Glutamatergic neuron (in vitro differentiated cells): ENCODE data around the gene TCF7L2. TPM values are rescaled to one million over a fixed set of nuclear protein-coding genes. Genes with fewer than 3 reads are reported as not detected.

Experiments used
- DNase-seq: peaks from one replicate; pipeline ENCODE4 v3.0.0; 2022
- H3K27ac Mint-ChIP-seq: one replicate; pipeline ENCODE4 v1.8.0; 2020; ENCODE audit warnings: mild to moderate bottlenecking, mixed read lengths, inconsistent platforms; ENCODE audit not compliant: unreplicated experiment
- H3K27me3 Mint-ChIP-seq: one replicate; pipeline ENCODE4 v1.8.0; 2020; ENCODE audit warnings: mild to moderate bottlenecking, moderate library complexity, mixed read lengths, inconsistent platforms; ENCODE audit not compliant: unreplicated experiment
- H3K36me3 Mint-ChIP-seq: one replicate; pipeline ENCODE4 v1.8.0; 2020; ENCODE audit warnings: mild to moderate bottlenecking, mixed read lengths, inconsistent platforms; ENCODE audit not compliant: unreplicated experiment
- H3K4me1 Mint-ChIP-seq: one replicate; pipeline ENCODE4 v1.8.0; 2020; ENCODE audit warnings: mild to moderate bottlenecking, low read depth, mixed read lengths, inconsistent platforms; ENCODE audit not compliant: unreplicated experiment
- H3K4me3 Mint-ChIP-seq: one replicate; pipeline ENCODE4 v1.8.0; 2020; ENCODE audit warnings: mild to moderate bottlenecking, mixed read lengths, inconsistent platforms; ENCODE audit not compliant: unreplicated experiment
- H3K9me3 Mint-ChIP-seq: one replicate; pipeline ENCODE4 v1.8.0; 2020; ENCODE audit warnings: mild to moderate bottlenecking, moderate library complexity, mixed read lengths, inconsistent platforms; ENCODE audit not compliant: unreplicated experiment
- total RNA-seq: library from RNA; stranded (reverse); fragmentation: NEBNext Ultra II Directional; extraction: Animal tissue kit (Norgen Biotek cat#: 25700); gene quantifications from one replicate; pipeline ENCODE4 v1.2.1, GENCODE V29; 2021; ENCODE audit not compliant: unreplicated experiment
- TF ChIP-seq, protein P1 (sequence below): fragments of 200-600 bp; sonication (generic); IDR thresholded peaks from one replicate; pipeline ENCODE4 v1.5.0; 2021; ENCODE audit not compliant: partially characterized antibody, unreplicated experiment

The TCF7L2 gene
- total RNA-seq, 1 donor from 2014 or later, result 5.0 TPM

GRCh38 chr10:113000876-113001598, 51.0 kb downstream of the TCF7L2 start:
- no peaks in the 10 kb centered on the region for H3K36me3 Mint-ChIP-seq
- no peak overlapping the region for H3K4me3 Mint-ChIP-seq
- no peak overlapping the region for H3K27ac Mint-ChIP-seq
- DNase-seq, result no peak
- H3K9me3 Mint-ChIP-seq, result no peaks in the 10 kb centered on the region
- TF ChIP-seq, protein P1, sequence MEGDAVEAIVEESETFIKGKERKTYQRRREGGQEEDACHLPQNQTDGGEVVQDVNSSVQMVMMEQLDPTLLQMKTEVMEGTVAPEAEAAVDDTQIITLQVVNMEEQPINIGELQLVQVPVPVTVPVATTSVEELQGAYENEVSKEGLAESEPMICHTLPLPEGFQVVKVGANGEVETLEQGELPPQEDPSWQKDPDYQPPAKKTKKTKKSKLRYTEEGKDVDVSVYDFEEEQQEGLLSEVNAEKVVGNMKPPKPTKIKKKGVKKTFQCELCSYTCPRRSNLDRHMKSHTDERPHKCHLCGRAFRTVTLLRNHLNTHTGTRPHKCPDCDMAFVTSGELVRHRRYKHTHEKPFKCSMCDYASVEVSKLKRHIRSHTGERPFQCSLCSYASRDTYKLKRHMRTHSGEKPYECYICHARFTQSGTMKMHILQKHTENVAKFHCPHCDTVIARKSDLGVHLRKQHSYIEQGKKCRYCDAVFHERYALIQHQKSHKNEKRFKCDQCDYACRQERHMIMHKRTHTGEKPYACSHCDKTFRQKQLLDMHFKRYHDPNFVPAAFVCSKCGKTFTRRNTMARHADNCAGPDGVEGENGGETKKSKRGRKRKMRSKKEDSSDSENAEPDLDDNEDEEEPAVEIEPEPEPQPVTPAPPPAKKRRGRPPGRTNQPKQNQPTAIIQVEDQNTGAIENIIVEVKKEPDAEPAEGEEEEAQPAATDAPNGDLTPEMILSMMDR, result no peak
- no peaks in the 10 kb centered on the region for H3K27me3 Mint-ChIP-seq
- no peaks in the 10 kb centered on the region for H3K4me1 Mint-ChIP-seq

DNA sequence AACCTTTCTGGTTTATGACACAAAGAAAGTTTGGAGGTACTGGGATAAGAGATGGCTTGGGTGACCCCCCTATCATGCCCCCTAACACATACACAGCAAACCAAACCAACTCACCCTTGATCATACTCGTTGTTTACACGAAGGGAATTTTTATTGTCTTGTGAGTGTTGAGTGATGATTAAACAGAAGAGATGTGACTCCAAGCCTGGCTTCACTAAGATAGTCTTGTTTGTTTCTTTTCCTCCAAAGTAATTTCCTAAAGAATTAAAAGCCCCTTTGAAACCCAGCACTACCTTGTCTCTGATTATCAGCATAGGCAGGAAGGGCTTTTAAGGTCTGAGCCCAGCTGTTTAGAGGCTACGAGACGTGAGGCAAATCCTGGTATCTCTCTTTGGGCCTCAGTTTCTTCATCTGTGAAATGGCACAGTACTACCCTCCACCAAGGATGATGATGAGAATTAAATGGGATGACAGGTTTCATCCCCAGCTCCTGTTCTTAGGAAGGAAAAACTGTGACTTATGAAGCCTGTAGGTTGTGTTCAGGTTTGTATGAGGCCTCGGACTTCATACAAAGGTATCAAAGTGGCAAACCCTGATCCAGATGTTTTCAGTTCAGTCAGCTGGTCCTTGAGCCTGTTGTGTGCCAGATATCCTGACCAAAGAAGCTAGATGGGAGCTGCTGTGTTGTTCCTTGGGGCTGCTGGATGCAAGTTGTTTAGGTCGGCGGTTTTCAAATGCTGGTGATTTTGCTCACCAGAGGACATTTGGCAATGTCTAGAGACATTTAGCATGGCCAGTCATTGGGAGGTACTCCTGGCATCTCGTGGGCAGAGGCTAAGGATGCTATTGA, 51.8 kb downstream of the TCF7L2 start:
- H3K27me3 Mint-ChIP-seq, result no peaks in the 10 kb centered on the region
- H3K27ac Mint-ChIP-seq, result no peak overlapping the region
- no peaks in the 10 kb centered on the region for H3K9me3 Mint-ChIP-seq
- no peaks in the 10 kb centered on the region for H3K36me3 Mint-ChIP-seq
- no peak for DNase-seq
- no peaks in the 10 kb centered on the region for H3K4me1 Mint-ChIP-seq
- H3K4me3 Mint-ChIP-seq, result no peak overlapping the region
- TF ChIP-seq, protein P1, result no peak

DNA sequence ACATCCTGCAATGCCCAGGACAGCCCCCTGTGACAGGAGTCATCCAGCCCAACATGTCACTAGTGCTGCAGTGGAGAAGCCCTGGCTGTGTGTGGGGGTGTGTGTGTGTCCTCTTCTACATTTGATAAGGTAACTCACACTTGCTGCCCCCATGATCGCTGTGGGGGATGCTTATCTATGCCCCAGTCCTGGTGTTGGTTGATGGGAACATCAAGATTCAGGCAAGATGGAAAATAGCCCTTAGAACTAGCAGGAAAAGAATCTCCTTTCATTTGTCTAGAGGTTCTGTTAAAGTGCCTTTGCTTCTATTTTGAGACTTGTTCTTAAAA, 52.4 kb downstream of the TCF7L2 start:
- Mint-ChIP-seq H3K27ac (no peak overlapping the region), H3K4me1 (no peaks in the 10 kb centered on the region)
- TF ChIP-seq, protein P1, result no peak

GRCh38 chr10:113003052-113003451, 53.0 kb downstream of the TCF7L2 start:
- H3K4me3 Mint-ChIP-seq, result no peak overlapping the region

More for the DNA sequence above, 52.4 kb downstream of the TCF7L2 start:
- Mint-ChIP-seq H3K36me3 (no peaks in the 10 kb centered on the region), H3K4me3 (no peak overlapping the region), H3K9me3 (no peaks in the 10 kb centered on the region), H3K27me3 (no peaks in the 10 kb centered on the region)
- no peak for DNase-seq

More at GRCh38 chr10:113003052-113003451, 53.0 kb downstream of the TCF7L2 start:
- TF ChIP-seq, protein P1, result no peak
- Mint-ChIP-seq H3K27ac (no peak overlapping the region), H3K4me1 (no peaks in the 10 kb centered on the region), H3K36me3 (no peaks in the 10 kb centered on the region), H3K9me3 (no peaks in the 10 kb centered on the region), H3K27me3 (no peaks in the 10 kb centered on the region)
- no peak for DNase-seq
